Measurements from ENCODE around the gene PTPRQ.

- TF ChIP-seq CTCF (IDR thresholded peaks at IDR 0.05; ENCODE audit: low read depth, low read length) (no peak), MAX (IDR thresholded peaks at IDR 0.05; ENCODE audit: low read depth, low read length) (no peak), POLR2A (IDR thresholded peaks at IDR 0.05; ENCODE audit: extremely low read depth, insufficient read length) (no peak), MYC (IDR thresholded peaks at IDR 0.05; ENCODE audit: low read depth, low read length) (no peak)
Measured at GRCh38 chr12:80484746-80485145, 40.7 kb downstream of the PTPRQ start.
